PC-9 (cell line): ENCODE data around the gene LCOR. TPM values are rescaled to one million over a fixed set of nuclear protein-coding genes. Genes with fewer than 3 reads are reported as not detected.
"Not testable (repeated sequence)": the region's sequence is repeated elsewhere in the genome, so short reads cannot be mapped to it uniquely, and the experiment has no call there.

Experiments
- BruUV-seq: library from RNA; stranded (reverse); fragments of 400-500 nt; replicated peaks from 2 replicates; lab custom pipeline; 2021; lab: Mats Ljungman, UMichigan
- CTCF ChIA-PET: fragments of 300-600 bp; sonication (Branson Sonifier 250); formaldehyde crosslinking; loops from one replicate; lab custom pipeline; 2022; ENCODE audit warnings: antibody characterized with exemption; lab: Charles Lee
- POLR2A ChIA-PET: fragments of 300-600 bp; sonication (Branson Sonifier 250); formaldehyde crosslinking; loops from one replicate; lab custom pipeline; 2022; ENCODE audit warnings: antibody characterized with exemption; ENCODE audit not compliant: unreplicated experiment; lab: Charles Lee
- DNase-seq, 2 experiments: peaks; one replicate each; pipeline versions ENCODE4 v3.0.0 to v3.0.0-alpha.2; 2015 to 2022; ENCODE audit warnings: mixed read lengths in 1 of 2
- H2AFZ ChIP-seq: fragments of 200-600 bp; sonication (generic); 2 replicates; pipeline ENCODE4 v1.8.1; 2017; ENCODE audit warnings: antibody characterized with exemption
- H3F3A ChIP-seq: fragments of 200-600 bp; sonication (generic); 2 replicates; pipeline ENCODE4 v1.8.1; 2017; ENCODE audit warnings: antibody characterized with exemption, mild to moderate bottlenecking, low read depth; ENCODE audit not compliant: insufficient read depth
- H3K27ac ChIP-seq: fragments of 200-600 bp; sonication (generic); 2 replicates; pipeline ENCODE4 v1.6.1; 2016; ENCODE audit warnings: mixed run types
- H3K27me3 ChIP-seq: fragments of 200-600 bp; sonication (generic); 2 replicates; pipeline ENCODE4 v1.6.1; 2016; ENCODE audit warnings: low read depth, mixed run types; ENCODE audit not compliant: insufficient read depth
- H3K36me3 ChIP-seq: fragments of 200-600 bp; sonication (generic); 2 replicates; pipeline ENCODE4 v1.6.1; 2016; ENCODE audit warnings: low read depth, mixed run types
- H3K4me1 ChIP-seq: fragments of 200-600 bp; sonication (generic); replicated peaks from 2 replicates; pipeline ENCODE4 v1.6.1; 2016; ENCODE audit warnings: mixed run types; ENCODE audit not compliant: insufficient read depth
- H3K4me2 ChIP-seq: fragments of 200-600 bp; sonication (generic); 2 replicates; pipeline ENCODE4 v1.6.1; 2017; ENCODE audit warnings: mixed run types
- H3K4me3 ChIP-seq: fragments of 200-600 bp; sonication (generic); 2 replicates; pipeline ENCODE4 v1.6.1; 2016; ENCODE audit warnings: mixed run types
- H3K79me2 ChIP-seq: fragments of 200-600 bp; sonication (generic); 2 replicates; pipeline ENCODE4 v1.6.1; 2017; ENCODE audit warnings: low read depth, mixed run types
- H3K9me2 ChIP-seq: fragments of 200-600 bp; sonication (generic); 2 replicates; pipeline ENCODE4 v1.8.1; 2017; ENCODE audit warnings: mild to moderate bottlenecking; ENCODE audit not compliant: insufficient read depth
- H3K9me3 ChIP-seq: fragments of 200-600 bp; sonication (generic); 2 replicates; pipeline ENCODE4 v1.8.1; 2016; ENCODE audit warnings: low read depth; ENCODE audit not compliant: insufficient read depth
- H4K20me1 ChIP-seq: fragments of 200-600 bp; sonication (generic); 2 replicates; pipeline ENCODE4 v1.8.1; 2017; ENCODE audit not compliant: insufficient read depth
- EZH2 ChIP-seq: fragments of 200-600 bp; sonication (generic); IDR thresholded peaks from 2 replicates; pipeline ENCODE4 v1.8.0; 2017; ENCODE audit warnings: antibody characterized with exemption, low read depth
- intact Hi-C: fragments of 100-400 bp; cut with micrococcal nuclease; formaldehyde crosslinking; loops from one replicate; pipeline ENCODE4 v1.10.0; 2022; ENCODE audit not compliant: unreplicated experiment
- total RNA-seq: library from RNA; stranded (reverse); gene quantifications from 2 replicates; pipeline ENCODE4 v1.2.3, GENCODE V29; 2021
- TF ChIP-seq, protein P1 (sequence below): fragments of 200-600 bp; sonication (generic); conservative IDR thresholded peaks from 2 replicates; pipeline ENCODE4 v1.6.1; 2017; ENCODE audit warnings: mixed run types, antibody characterized with exemption, mild to moderate bottlenecking, moderate library complexity

The LCOR gene
- total RNA-seq, 1 experiment from 2014 or later, result 36.4 TPM

DNA sequence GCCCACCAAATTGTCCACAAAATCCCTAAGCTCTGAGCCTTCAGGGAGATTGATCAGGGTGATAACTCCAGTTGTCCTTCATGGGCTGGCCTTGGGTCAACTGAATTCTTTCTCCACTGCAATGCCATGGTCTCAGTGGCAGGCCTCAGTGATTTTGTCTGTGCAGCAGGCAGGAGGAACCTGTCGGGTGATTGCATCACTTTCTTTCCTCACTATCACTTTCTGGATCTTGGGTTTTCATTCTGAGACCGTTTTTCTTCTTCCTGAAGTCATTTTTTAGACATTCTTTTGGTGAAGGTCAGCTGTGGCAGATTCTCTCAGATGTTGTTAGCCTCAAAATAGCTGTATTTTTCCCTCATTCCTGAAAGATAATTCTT is 28.8 kb upstream of the LCOR start:
- Histone ChIP-seq H3K36me3 (no peaks in the 10 kb centered on the region), H4K20me1 (no peaks in the 10 kb centered on the region), H3K27ac (no peak overlapping the region), H3K79me2 (no peaks in the 10 kb centered on the region), H3K4me1 (no peaks in the 10 kb centered on the region), H2AFZ (no peak overlapping the region), H3K9me2 (no peaks in the 10 kb centered on the region), H3K9me3 (no peaks in the 10 kb centered on the region), H3K4me3 (no peak overlapping the region), H3K4me2 (no peak overlapping the region), H3K27me3 (no peaks in the 10 kb centered on the region), H3F3A (no peaks in the 10 kb centered on the region)
- TF ChIP-seq EZH2, result no peak
- TF ChIP-seq, protein P1, sequence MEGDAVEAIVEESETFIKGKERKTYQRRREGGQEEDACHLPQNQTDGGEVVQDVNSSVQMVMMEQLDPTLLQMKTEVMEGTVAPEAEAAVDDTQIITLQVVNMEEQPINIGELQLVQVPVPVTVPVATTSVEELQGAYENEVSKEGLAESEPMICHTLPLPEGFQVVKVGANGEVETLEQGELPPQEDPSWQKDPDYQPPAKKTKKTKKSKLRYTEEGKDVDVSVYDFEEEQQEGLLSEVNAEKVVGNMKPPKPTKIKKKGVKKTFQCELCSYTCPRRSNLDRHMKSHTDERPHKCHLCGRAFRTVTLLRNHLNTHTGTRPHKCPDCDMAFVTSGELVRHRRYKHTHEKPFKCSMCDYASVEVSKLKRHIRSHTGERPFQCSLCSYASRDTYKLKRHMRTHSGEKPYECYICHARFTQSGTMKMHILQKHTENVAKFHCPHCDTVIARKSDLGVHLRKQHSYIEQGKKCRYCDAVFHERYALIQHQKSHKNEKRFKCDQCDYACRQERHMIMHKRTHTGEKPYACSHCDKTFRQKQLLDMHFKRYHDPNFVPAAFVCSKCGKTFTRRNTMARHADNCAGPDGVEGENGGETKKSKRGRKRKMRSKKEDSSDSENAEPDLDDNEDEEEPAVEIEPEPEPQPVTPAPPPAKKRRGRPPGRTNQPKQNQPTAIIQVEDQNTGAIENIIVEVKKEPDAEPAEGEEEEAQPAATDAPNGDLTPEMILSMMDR, result no peak
- CTCF ChIA-PET, result no interaction called here
- intact Hi-C loops, result no loop called here
- POLR2A ChIA-PET, result no interaction called here
- no peak for DNase-seq
- no TSS peak for BruUV-seq

DNA sequence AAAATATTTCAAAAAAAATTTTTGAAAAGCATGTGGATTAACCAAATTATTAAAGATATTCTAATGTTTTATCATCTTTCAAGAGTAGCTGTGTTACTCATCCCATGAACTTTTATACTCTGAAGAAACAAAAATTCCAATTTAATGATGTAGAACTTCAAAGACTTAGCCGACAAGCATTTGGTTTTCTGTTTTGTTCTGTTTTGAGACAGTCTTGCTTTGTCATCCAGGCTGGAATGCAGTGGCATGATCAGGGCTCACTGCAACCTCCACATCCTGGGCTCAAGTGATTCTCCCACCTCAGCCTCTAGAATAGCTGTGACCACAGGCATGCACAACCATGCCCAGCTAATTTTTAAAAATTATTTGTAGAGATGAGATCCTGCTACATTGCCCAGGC is 17.8 kb upstream of the LCOR start:
- Histone ChIP-seq H3K4me3 (no peak overlapping the region), H3K9me3 (no peaks in the 10 kb centered on the region), H3K4me2 (no peak overlapping the region), H3K79me2 (no peaks in the 10 kb centered on the region), H2AFZ (no peak overlapping the region), H3K27me3 (no peaks in the 10 kb centered on the region), H3K4me1 (no peaks in the 10 kb centered on the region), H3K36me3 (no peaks in the 10 kb centered on the region), H3K9me2 (no peaks in the 10 kb centered on the region), H3K27ac (no peak overlapping the region), H3F3A (no peaks in the 10 kb centered on the region), H4K20me1 (no peaks in the 10 kb centered on the region)
- ChIA-PET CTCF (no interaction called here), POLR2A (interaction anchor here (0.6 kb wide), 1 partner anchor 218 kb away, joined by 13 read pairs; no protein-coding TSS in a partner anchor)
- DNase-seq, result peak; percentile 6 to 51
- no TSS peak for BruUV-seq
- intact Hi-C loops, result no loop called here
- TF ChIP-seq EZH2, result no peak
- TF ChIP-seq, protein P1, result no peak

DNA sequence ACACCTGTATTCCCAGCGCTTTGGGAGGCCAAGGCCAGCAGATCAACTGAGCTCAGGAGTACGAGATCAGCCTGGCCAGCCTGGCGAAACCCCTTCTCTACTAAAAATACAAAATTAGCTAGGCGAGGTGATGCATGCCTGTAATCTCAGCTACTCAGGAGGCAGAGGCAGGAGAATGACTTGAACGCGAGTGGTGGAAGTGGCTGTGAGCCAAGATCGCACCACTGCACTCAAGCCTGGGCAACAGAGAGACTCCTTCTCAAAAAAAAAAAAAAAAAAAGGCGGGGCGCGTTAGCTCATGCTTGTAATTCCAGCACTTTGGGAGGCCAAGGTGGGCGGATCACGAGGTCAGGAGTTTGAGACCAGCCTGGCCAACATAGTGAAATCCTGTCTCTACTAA is 13.1 kb upstream of the LCOR start:
- H3K36me3 ChIP-seq, H3K27me3 ChIP-seq, H3K4me2 ChIP-seq, H3K27ac ChIP-seq, H4K20me1 ChIP-seq, intact Hi-C loops, H3F3A ChIP-seq, DNase-seq, H3K4me3 ChIP-seq, H3K4me1 ChIP-seq, H3K9me3 ChIP-seq, POLR2A ChIA-PET, H3K79me2 ChIP-seq, BruUV-seq, H2AFZ ChIP-seq, H3K9me2 ChIP-seq, CTCF ChIA-PET: not testable (repeated sequence)

DNA sequence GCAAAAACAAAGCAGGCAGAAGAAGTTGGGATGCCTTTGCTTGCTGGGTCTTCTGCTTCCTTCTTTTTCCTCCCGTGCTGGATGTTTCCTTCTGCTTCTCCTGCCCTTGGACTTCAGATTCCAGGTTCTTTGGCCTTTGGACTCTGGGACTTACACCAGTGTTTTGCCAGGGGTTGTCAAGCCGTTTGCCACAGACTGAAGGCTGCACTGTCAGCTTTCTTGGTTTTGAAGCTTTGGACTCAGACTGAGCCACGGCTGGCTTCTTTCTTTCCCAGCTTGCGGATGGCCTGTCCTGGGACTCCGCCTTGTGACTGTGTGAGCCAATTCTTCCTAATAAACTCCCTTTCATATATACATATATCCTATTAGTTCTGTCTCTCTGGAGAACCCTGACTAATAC is 11.3 kb upstream of the LCOR start:
- no peaks in the 10 kb centered on the region for H4K20me1 ChIP-seq
- BruUV-seq, result no TSS peak
- no peak overlapping the region for H2AFZ ChIP-seq
- no peaks in the 10 kb centered on the region for H3K36me3 ChIP-seq
- TF ChIP-seq EZH2, result no peak
- TF ChIP-seq, protein P1, result no peak
- ChIA-PET CTCF (no interaction called here), POLR2A (no interaction called here)
- no peaks in the 10 kb centered on the region for H3K27me3 ChIP-seq
- no peak for DNase-seq
- H3K4me2 ChIP-seq, result no peak overlapping the region
- H3K9me3 ChIP-seq, result no peaks in the 10 kb centered on the region
- H3K4me1 ChIP-seq, result no peaks in the 10 kb centered on the region
- H3K4me3 ChIP-seq, result no peak overlapping the region
- no peaks in the 10 kb centered on the region for H3K79me2 ChIP-seq
- intact Hi-C loops, result no loop called here
- no peaks in the 10 kb centered on the region for H3F3A ChIP-seq
- H3K9me2 ChIP-seq, result no peaks in the 10 kb centered on the region
- H3K27ac ChIP-seq, result no peak overlapping the region
